22Rv1 (cell line): Measurements from ENCODE around the gene ACTMAP.

Source experiments
- CTCF ChIP-seq: fragments of 450-650 bp; IDR thresholded peaks from 2 replicates; pipeline ENCODE4 v1.5.1; 2017; ENCODE audit warnings: mild to moderate bottlenecking
- ZFX ChIP-seq: fragments of 450-650 bp; IDR thresholded peaks from 2 replicates; pipeline ENCODE4 v1.6.1; 2017; ENCODE audit warnings: antibody characterized with exemption, borderline replicate concordance

GRCh38 chr19:40735013-40735771, 15.1 kb downstream of the ACTMAP start:
- TF ChIP-seq CTCF (no peak), ZFX (no peak)
